Cortex of kidney (tissue), 1 donor: Measurements from ENCODE around the gene PDE3B.
"Not testable (repeated sequence)": the region's sequence is repeated elsewhere in the genome, so short reads cannot be mapped to it uniquely, and the experiment has no call there.

ENCODE experiments used
- DNase-seq: peaks from one replicate; lab custom pipeline; 2025; lab: John Stamatoyannopoulos, UW

Gene PDE3B

GRCh38 chr11:14809466-14809865, 165.9 kb downstream of the PDE3B start:
- DNase-seq, result no peak

- DNase-seq, result no peak
These were observed 169.2 kb downstream of the PDE3B start for GRCh38 chr11:14812757-14813156.

GRCh38 chr11:14813516-14813915, 169.9 kb downstream of the PDE3B start:
- DNase-seq, result no peak

GRCh38 chr11:14818779-14819178, 175.2 kb downstream of the PDE3B start:
- DNase-seq, result no peak

GRCh38 chr11:14819596-14819995, 176.0 kb downstream of the PDE3B start:
- no peak for DNase-seq

- DNase-seq, result no peak
These were observed 177.4 kb downstream of the PDE3B start for GRCh38 chr11:14821031-14821430.

- DNase-seq, result no peak
These were observed 183.0 kb downstream of the PDE3B start for GRCh38 chr11:14826600-14826999.

GRCh38 chr11:14835496-14836492, 192.2 kb downstream of the PDE3B start:
- no peak for DNase-seq

GRCh38 chr11:14842002-14842401, 198.4 kb downstream of the PDE3B start:
- DNase-seq, result no peak

- DNase-seq, result no peak
These were observed 209.1 kb downstream of the PDE3B start for GRCh38 chr11:14852571-14853177.

GRCh38 chr11:14854057-14854456, 210.5 kb downstream of the PDE3B start:
- no peak for DNase-seq

- DNase-seq, result no peak
These were observed 212.3 kb downstream of the PDE3B start for GRCh38 chr11:14855890-14856289.

GRCh38 chr11:14857621-14858020, 214.0 kb downstream of the PDE3B start:
- no peak for DNase-seq

GRCh38 chr11:14858404-14858803, 214.8 kb downstream of the PDE3B start:
- no peak for DNase-seq

- DNase-seq, result no peak
These were observed 216.9 kb downstream of the PDE3B start for GRCh38 chr11:14860511-14860910.

GRCh38 chr11:14861680-14862079, 218.1 kb downstream of the PDE3B start:
- no peak for DNase-seq

- DNase-seq, result not testable (repeated sequence)
These were observed 220.2 kb downstream of the PDE3B start for GRCh38 chr11:14863775-14864174.

GRCh38 chr11:14872032-14872431, 228.4 kb downstream of the PDE3B start:
- no peak for DNase-seq

- no peak for DNase-seq
These were observed 230.0 kb downstream of the PDE3B start for GRCh38 chr11:14873632-14874031.

GRCh38 chr11:14875163-14875562, 231.6 kb downstream of the PDE3B start:
- DNase-seq, result no peak

GRCh38 chr11:14881576-14882193, 238.1 kb downstream of the PDE3B start:
- DNase-seq, result no peak

GRCh38 chr11:14882196-14882595, 238.6 kb downstream of the PDE3B start:
- no peak for DNase-seq

GRCh38 chr11:14883683-14884082, 240.1 kb downstream of the PDE3B start:
- not testable (repeated sequence) for DNase-seq
